ENCODE data around the gene RECQL5.

GRCh38 chr17:75661531-75661930 lies 5.4 kb downstream of the RECQL5 start:
- no peak for TF ChIP-seq CTCF (IDR thresholded peaks at IDR 0.05)
- TF ChIP-seq POLR2A (IDR thresholded peaks at IDR 0.05), result no peak
- TF ChIP-seq POLR2AphosphoS5 (IDR thresholded peaks at IDR 0.05; ENCODE audit: insufficient read depth in 1 of 2, low read depth in 1 of 2), result no peak

Measured in vagina (tissue), 2 donors.